GM21360 (cell line): ENCODE data around the gene SLC22A23.

Experiments used
- ATAC-seq: cut with Tn5 transposase; IDR thresholded peaks from one replicate; pipeline ENCODE4 v1.9.1; 2021; ENCODE audit warnings: mild to moderate bottlenecking, moderate library complexity; ENCODE audit not compliant: unreplicated experiment

SLC22A23 gene

GRCh38 chr6:3372912-3373554 is 83.8 kb downstream of the SLC22A23 start:
- no peak for ATAC-seq

- ATAC-seq, result no peak
Measured at GRCh38 chr6:3372184-3372846, 84.5 kb downstream of the SLC22A23 start.

- no peak for ATAC-seq
Measured at GRCh38 chr6:3371222-3371949, 85.5 kb downstream of the SLC22A23 start.

- ATAC-seq, result no peak
Measured at GRCh38 chr6:3370361-3371221, 86.3 kb downstream of the SLC22A23 start.

GRCh38 chr6:3369985-3370360 is 86.9 kb downstream of the SLC22A23 start:
- ATAC-seq, result no peak

- ATAC-seq, result no peak
Measured at GRCh38 chr6:3368685-3369084, 88.2 kb downstream of the SLC22A23 start.

DNA sequence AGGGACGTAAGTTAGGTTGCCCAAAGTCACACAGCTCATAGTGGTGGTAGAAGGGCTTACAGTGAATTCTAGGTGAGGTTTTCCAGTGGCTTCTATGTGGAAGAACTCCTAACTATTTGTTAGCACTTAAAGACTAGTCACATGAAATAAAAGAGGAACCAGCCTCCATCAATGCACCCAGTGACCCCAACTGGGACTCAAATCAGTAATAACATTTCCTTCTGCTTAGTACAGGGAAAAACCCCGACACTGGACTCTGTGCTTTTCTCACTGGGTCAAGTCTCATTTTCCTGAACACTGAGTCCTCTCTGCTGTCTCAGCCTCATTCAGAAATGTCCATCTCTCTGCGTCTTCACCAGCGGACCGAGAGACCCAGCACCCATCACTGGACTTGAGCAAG is 89.2 kb downstream of the SLC22A23 start:
- ATAC-seq, result no peak

- no peak for ATAC-seq
Measured at GRCh38 chr6:3366596-3367413, 90.0 kb downstream of the SLC22A23 start.

DNA sequence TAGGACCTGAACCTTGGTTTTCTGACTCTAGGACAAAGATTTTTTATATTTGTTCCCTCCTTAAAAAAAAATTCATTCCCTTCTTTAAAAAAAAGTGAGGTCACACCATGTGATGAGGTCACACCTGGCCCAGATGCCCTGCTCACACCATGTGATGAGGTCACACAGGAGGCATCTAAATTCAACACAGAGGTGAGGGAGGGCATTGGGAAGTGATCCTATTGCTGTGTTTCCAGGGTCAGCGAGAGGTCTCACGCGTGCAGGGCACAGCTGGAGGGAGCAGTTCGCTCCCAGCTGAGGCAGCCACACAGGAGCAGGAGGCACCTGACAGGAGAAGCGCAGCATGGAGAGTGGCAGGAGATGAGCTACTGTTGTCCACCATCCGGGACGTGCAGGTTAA is 92.5 kb downstream of the SLC22A23 start:
- no peak for ATAC-seq

DNA sequence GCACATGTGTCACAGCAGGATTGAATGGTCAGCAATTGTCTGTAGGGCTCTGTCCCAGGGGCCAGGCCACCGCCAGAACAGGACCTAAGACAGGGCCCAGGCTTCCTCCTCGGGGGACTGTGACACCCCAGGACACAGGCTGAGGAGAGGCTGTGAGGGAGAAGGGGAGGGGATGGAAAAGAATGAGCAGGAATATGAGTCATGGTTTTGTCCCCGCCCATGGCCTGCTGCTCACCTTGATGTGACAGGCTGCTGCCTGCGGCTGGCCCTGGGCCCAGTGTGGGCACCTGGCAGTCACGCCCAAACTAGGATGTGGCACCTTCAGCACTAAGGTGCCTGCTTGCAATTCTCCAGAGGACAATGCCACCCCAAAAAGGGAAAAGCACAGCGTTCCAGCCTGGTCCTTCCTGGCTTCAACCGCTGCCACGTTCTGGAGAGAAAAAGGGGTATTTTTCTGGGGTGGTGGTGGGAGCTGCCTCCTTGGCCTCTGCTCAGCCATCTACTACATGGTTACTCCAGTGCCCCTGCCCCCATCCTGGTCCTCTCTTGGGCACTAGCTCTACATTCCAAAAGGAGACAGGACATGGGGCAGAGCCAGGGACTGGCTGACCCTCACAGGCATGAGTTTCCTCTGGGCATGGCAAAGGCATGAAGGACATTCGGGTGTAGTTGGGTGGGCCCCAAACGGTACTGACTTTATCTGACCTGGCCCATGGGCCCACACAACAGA is 93.4 kb downstream of the SLC22A23 start:
- no peak for ATAC-seq

GRCh38 chr6:3361312-3362037 is 95.4 kb downstream of the SLC22A23 start:
- no peak for ATAC-seq

DNA sequence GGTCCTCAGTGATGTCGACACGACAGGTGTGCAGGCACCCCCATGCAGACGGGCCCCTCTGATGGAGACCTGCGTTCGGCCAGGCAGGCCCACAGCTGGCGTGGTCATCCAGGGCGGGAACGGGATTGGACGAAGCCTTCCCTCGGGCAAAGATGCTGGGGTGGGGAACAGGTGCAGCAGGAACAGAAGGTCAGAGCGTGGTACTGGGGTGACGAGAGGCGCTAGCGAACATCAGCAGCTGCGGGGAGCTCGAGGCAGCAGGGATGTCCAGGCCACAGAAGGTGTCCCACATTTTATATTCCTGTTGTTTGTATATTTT is 96.2 kb downstream of the SLC22A23 start:
- no peak for ATAC-seq

DNA sequence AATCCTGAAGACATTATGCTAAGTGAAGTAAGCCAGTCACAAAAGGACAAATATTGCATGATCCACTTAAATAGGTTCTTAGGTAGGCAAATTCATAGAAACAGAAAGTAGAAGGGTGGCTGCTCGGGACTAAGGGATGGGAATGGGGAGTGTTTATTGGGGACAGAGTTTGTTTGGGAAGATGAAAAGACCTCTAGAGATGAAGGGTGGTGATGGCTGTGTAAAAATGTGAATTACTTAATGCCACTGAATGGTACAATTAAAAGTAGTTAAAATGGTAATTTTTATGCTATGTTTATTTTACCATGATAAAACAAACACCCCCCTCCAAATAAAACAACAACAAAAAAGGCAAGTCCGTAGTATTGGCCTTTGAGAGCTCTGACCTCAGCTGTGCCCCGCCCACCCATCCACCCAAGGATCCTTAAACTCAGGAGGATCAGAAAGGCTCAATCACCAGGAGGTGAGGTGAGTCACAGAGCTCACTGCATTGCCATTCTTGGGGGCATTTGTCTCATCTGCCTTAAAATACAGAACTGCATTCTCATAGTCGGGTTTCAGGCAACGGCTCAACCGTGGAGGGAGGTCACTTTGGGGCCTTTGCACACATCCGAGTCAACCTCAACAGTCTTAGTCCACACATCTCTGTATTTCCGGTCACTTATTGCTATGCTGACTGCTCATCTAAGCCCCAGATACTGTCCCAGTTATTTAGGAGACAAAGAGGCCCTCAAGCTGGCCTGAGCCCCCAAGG is 96.7 kb downstream of the SLC22A23 start:
- no peak for ATAC-seq

DNA sequence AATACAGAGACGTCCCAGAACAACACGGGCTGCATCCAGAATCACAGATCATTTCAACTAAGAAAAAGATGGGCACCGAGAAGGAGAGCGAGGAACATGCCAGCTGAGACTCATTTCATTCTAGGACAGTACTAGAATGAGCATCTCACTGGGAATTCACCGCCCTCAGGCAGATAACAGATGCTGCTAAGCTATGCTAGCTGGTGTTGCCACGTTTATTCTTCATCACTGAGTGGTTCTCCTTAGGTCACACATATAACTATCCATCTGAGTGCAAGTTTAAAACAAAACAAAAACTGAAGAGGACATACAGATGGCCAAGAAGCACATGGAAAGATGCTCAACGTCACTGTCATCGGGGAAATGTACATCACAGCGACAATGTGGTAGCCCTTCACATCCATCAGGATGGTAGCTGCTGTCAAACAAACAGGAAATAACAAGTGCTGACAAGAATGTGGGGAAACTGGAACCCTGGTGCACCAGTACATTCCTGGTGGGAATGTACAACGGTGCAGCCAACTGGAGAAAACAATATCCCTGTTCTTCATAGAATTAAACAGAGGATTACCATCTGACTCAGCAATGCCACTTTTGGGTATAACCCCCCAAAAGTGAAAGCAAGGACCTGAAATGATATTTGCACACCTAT is 97.6 kb downstream of the SLC22A23 start:
- ATAC-seq, result no peak

DNA sequence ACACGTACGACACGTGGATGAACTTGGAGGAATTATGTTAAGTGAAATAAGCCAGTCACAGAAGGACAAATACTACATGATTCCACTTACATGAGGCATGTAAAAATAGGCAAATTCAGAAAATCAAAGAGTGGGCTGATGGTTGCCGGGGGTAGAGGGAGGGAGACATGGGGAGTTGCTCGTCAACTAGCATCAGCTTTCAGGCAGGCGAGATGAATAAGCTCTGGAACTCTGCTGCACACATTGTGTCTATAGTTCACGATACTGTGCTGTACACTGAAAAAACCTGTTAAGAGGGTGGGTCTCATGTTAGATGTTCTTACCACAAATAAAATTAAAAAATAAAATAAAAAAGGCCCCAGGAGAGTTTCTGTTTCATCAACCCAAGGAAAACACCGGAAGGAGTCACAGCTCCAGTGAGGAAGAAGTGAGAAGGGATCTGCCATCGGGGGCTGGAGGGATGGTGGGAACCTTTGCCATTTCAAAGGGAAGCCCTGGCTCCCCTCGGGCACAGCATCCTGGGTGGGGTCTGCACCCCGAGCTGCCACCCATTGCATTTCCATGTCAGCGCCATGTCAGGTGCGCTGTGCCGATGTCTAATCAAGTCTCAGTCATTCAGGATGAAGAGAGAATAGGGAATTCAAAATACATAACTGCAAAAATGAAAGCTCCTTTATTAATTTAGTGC is 98.3 kb downstream of the SLC22A23 start:
- no peak for ATAC-seq

DNA sequence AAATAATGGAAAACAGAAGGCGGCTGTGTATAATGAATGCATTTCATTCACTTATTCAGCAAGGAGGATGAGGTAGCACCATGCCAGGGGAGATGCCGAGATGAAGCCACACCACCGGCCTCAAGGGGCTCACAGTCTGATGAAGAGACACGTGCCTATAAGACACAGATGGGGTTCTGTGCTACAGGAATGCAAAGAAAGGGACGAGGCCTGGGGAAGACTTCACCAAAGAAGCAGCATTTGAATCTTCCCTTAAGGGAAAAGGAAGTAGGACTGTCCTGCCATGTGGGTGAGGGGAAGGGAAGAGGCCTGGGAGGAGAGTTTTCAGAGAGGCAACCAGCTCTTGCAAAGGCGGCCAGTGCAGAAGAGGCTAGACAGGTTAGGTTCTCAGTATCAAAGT is 99.2 kb downstream of the SLC22A23 start:
- ATAC-seq, result no peak

GRCh38 chr6:3356824-3357420 is 99.9 kb downstream of the SLC22A23 start:
- ATAC-seq, result no peak
